Breast epithelium (tissue), 3 donors: Measurements from ENCODE around the gene RPS27.

ENCODE experiments used
- CTCF ChIP-seq, 3 donors: fragments of 450-650 bp; IDR thresholded peaks; one replicate each; pipeline ENCODE4 v1.5.1; 2016 to 2017; ENCODE audit warnings: antibody characterized with exemption in 3 of 3, mild to moderate bottlenecking in 3 of 3, moderate library complexity in 3 of 3
- POLR2AphosphoS5 ChIP-seq, 3 donors: sonication (generic); formaldehyde crosslinking; IDR thresholded peaks; one replicate each; pipeline ENCODE4 v1.6.1; 2017; ENCODE audit warnings: antibody characterized with exemption in 3 of 3

GRCh38 chr1:153957744-153958110 is 32.8 kb upstream of the RPS27 start:
- TF ChIP-seq CTCF (IDR thresholded peaks at IDR 0.05) = no peak
- no peak for TF ChIP-seq POLR2AphosphoS5 (IDR thresholded peaks at IDR 0.05)
